Neural progenitor cell (in vitro differentiated cells): ENCODE measurements around the gene RNF217.

Experiments
- CTCF ChIP-seq: fragments of 200-600 bp; sonication (generic); IDR thresholded peaks from 2 replicates; pipeline ENCODE4 v1.5.1; 2017; ENCODE audit warnings: antibody characterized with exemption, mild to moderate bottlenecking
- EZH2 ChIP-seq: fragments of 200-600 bp; sonication (generic); IDR thresholded peaks from 2 replicates; pipeline ENCODE4 v1.6.1; 2017; ENCODE audit warnings: antibody characterized with exemption, mild to moderate bottlenecking, moderate library complexity

- TF ChIP-seq CTCF: no peak
- TF ChIP-seq EZH2: no peak
Observed at GRCh38 chr6:125097186-125097585, 134.9 kb downstream of the RNF217 start.
